CD1c-positive myeloid dendritic cell (primary cell): Measurements from ENCODE around the gene PDLIM4.
A peak's percentile ranks its signal among the peaks of the same experiment; 100 is the strongest.

Experiments
- DNase-seq: peaks from one replicate; pipeline ENCODE4 v3.0.0-alpha.2; 2016; ENCODE audit errors: extremely low spot score

PDLIM4 gene

GRCh38 chr5:132227485-132228240 lies 29.8 kb upstream of the PDLIM4 start, which contains the start of gene P4HA2:
TSS of gene P4HA2 (minus strand) at chr5:132227853. CDS start at chr5:132218626, 9,227 bp downstream.
- peak; percentile 70 for DNase-seq

- DNase-seq = no peak
Observed at GRCh38 chr5:132228241-132229035, 29.1 kb upstream of the PDLIM4 start.

GRCh38 chr5:132229236-132229635 lies 28.3 kb upstream of the PDLIM4 start:
- DNase-seq = no peak

GRCh38 chr5:132230871-132231270 lies 26.6 kb upstream of the PDLIM4 start:
- no peak for DNase-seq

- DNase-seq = no peak
Observed at GRCh38 chr5:132232465-132232864, 25.0 kb upstream of the PDLIM4 start.

GRCh38 chr5:132233081-132233480 lies 24.4 kb upstream of the PDLIM4 start:
- no peak for DNase-seq

- DNase-seq = no peak
Observed at GRCh38 chr5:132233811-132234683, 23.4 kb upstream of the PDLIM4 start.

- no peak for DNase-seq
Observed at GRCh38 chr5:132234684-132235062, 22.8 kb upstream of the PDLIM4 start.

- no peak for DNase-seq
Observed at GRCh38 chr5:132235340-132235739, 22.2 kb upstream of the PDLIM4 start.

- DNase-seq = no peak
Observed at GRCh38 chr5:132237141-132237540, 20.4 kb upstream of the PDLIM4 start.

- DNase-seq = no peak
Observed at GRCh38 chr5:132237670-132238069, 19.8 kb upstream of the PDLIM4 start.

GRCh38 chr5:132238169-132238744 lies 19.2 kb upstream of the PDLIM4 start:
- peak; percentile 72 for DNase-seq

- no peak for DNase-seq
Observed at GRCh38 chr5:132238901-132239500, 18.5 kb upstream of the PDLIM4 start.

GRCh38 chr5:132239776-132240175 lies 17.7 kb upstream of the PDLIM4 start:
- DNase-seq = no peak

- no peak for DNase-seq
Observed at GRCh38 chr5:132243366-132243977, 14.0 kb upstream of the PDLIM4 start.

- no peak for DNase-seq
Observed at GRCh38 chr5:132245593-132245992, 11.9 kb upstream of the PDLIM4 start.

GRCh38 chr5:132246806-132247205 lies 10.7 kb upstream of the PDLIM4 start:
- no peak for DNase-seq

- DNase-seq = no peak
Observed at GRCh38 chr5:132250547-132250946, 6.9 kb upstream of the PDLIM4 start.

- peak; percentile 43 for DNase-seq
Observed at GRCh38 chr5:132251220-132251725, 6.2 kb upstream of the PDLIM4 start.

- DNase-seq = no peak
Observed at GRCh38 chr5:132253008-132253441, 4.5 kb upstream of the PDLIM4 start.
